GM10266 (cell line): ENCODE results near the gene TXNRD2.

Experiments
- DNase-seq: peaks from one replicate; pipeline ENCODE4 v3.0.0; 2012; ENCODE audit errors: extremely low spot score
- CTCF ChIP-seq: IDR thresholded peaks from 2 replicates; pipeline ENCODE4 v1.5.1; 2012; ENCODE audit warnings: mild to moderate bottlenecking, low read depth; ENCODE audit not compliant: control insufficient read depth, insufficient read depth; ENCODE audit errors: missing control alignments

Gene TXNRD2

GRCh38 chr22:19905347-19906276, 36.0 kb downstream of the TXNRD2 start:
- TF ChIP-seq CTCF, result no peak
- DNase-seq, result no peak

DNA sequence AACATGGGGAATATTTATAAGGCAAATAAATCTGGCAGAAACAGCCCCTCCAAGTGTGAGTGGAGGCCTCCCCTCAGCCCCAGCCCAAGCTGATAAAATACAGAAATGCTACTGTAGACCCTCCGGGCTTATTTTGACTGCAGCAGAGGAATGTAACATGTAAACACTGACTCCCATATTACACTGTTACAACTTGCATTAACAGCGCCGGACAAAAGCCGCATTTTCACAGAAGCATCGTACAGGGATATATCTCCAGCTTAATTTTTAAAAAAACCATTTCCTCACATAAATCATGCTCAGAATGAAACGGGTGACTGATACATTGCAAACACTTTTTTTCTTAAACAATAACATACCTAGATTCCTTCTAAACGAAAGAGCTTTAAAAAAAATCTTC, 36.7 kb downstream of the TXNRD2 start:
- no peak for DNase-seq

GRCh38 chr22:19904174-19904856, 37.3 kb downstream of the TXNRD2 start:
- DNase-seq, result no peak
- no peak for TF ChIP-seq CTCF

More for the DNA sequence above, 36.7 kb downstream of the TXNRD2 start:
- TF ChIP-seq CTCF, result no peak

DNA sequence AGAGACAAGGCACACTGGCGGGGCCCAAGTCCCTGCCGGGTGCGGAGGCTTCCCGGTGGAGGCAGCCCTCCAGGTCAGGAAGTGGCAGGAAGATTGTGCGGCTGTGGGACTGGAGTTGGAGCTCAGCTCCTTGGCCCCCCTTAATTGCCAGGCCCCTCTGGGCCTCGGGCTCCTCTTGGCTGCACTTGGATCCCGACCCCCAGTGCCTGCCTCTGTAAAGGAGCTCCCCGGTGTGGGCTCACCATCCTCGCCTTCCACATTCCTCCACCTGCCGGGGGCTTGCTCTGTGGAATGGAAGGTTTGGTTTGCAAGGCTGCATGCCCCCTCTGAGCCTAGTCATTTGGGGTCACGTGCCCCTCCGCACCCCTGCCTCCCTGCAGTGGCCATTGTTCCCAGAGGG, 38.1 kb downstream of the TXNRD2 start:
- no peak for TF ChIP-seq CTCF
- DNase-seq, result no peak

GRCh38 chr22:19903031-19903430, 38.6 kb downstream of the TXNRD2 start:
- no peak for TF ChIP-seq CTCF
- DNase-seq, result no peak

GRCh38 chr22:19902245-19902715, 39.3 kb downstream of the TXNRD2 start:
- no peak for TF ChIP-seq CTCF
- no peak for DNase-seq
